ENCODE measurements around the gene VPS33B.
"Not testable (repeated sequence)": the region's sequence is repeated elsewhere in the genome, so short reads cannot be mapped to it uniquely, and the experiment has no call there.

VPS33B gene

DNA sequence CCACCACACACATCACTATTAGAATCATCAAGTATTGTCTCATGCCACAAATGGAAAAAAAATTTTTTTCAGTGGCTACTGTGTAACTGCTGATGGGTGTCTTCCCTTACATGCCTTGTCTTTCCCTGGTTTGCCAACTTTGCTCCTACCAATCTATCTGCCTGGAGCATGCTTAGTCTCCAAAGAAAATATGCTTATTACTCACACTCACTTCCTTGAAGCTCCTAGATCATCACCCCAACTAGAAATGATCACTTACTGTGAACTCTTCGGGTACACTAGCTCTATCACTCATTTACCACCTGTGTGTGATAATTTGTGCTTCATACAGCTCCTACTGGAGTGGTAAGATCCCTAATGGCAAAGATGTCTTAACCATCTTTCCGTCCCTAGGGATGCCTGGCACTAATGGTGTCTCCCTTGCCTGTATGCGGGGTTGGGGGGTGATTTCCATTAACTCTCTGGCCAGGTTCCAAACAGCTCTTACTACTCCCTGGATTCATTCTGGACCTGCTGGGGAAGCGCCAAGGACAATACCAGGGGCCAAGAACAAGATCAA, 799 bp downstream of the VPS33B start:
- TF ChIP-seq, protein P1, sequence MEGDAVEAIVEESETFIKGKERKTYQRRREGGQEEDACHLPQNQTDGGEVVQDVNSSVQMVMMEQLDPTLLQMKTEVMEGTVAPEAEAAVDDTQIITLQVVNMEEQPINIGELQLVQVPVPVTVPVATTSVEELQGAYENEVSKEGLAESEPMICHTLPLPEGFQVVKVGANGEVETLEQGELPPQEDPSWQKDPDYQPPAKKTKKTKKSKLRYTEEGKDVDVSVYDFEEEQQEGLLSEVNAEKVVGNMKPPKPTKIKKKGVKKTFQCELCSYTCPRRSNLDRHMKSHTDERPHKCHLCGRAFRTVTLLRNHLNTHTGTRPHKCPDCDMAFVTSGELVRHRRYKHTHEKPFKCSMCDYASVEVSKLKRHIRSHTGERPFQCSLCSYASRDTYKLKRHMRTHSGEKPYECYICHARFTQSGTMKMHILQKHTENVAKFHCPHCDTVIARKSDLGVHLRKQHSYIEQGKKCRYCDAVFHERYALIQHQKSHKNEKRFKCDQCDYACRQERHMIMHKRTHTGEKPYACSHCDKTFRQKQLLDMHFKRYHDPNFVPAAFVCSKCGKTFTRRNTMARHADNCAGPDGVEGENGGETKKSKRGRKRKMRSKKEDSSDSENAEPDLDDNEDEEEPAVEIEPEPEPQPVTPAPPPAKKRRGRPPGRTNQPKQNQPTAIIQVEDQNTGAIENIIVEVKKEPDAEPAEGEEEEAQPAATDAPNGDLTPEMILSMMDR (IDR thresholded peaks at IDR 0.05; ENCODE audit: control insufficient read depth, insufficient read depth, low read depth, low read length, missing control alignments) = no peak
- no peak for DNase-seq (ENCODE audit: low read depth)
- H3K4me3 ChIP-seq (ENCODE audit: control insufficient read depth, low read depth, low read length) = peak overlapping the region; percentile 93

GRCh38 chr15:91018158-91018557, 4.2 kb downstream of the VPS33B start:
- H3K4me3 ChIP-seq (ENCODE audit: control insufficient read depth, low read depth, low read length) = no peak overlapping the region
- TF ChIP-seq, protein P1 (IDR thresholded peaks at IDR 0.05; ENCODE audit: control insufficient read depth, insufficient read depth, low read depth, low read length, missing control alignments) = no peak
- no peak for DNase-seq (ENCODE audit: low read depth)

GRCh38 chr15:91017716-91018115, 4.7 kb downstream of the VPS33B start:
- TF ChIP-seq, protein P1 (IDR thresholded peaks at IDR 0.05; ENCODE audit: control insufficient read depth, insufficient read depth, low read depth, low read length, missing control alignments) = no peak
- no peak for DNase-seq (ENCODE audit: low read depth)
- H3K4me3 ChIP-seq (ENCODE audit: control insufficient read depth, low read depth, low read length) = no peak overlapping the region

DNA sequence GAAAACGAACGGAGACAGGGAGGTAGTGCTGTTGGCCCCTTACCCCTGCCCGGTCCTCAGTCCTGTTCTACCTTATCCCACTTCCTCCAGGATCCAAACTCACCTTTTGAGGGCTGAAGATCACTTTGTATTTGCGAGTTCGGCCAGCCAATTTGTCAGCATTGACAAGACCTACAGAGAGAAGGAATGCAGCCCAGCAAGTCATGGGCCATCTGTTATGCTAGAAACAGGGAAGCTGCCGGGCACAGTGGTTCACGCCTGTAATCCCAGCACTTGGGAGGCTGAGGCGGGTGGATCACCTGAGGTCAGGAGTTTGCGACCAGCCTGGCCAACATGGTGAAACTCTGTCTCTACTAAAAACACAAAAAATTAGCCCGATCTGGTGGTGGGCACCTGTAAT, 8.7 kb downstream of the VPS33B start:
- not testable (repeated sequence) for DNase-seq (ENCODE audit: low read depth); H3K4me3 ChIP-seq (ENCODE audit: control insufficient read depth, low read depth, low read length)

GRCh38 chr15:91007266-91007665, 15.1 kb downstream of the VPS33B start:
- H3K4me3 ChIP-seq (ENCODE audit: control insufficient read depth, low read depth, low read length) = no peak overlapping the region
- DNase-seq (ENCODE audit: low read depth) = no peak
- TF ChIP-seq, protein P1 (IDR thresholded peaks at IDR 0.05; ENCODE audit: control insufficient read depth, insufficient read depth, low read depth, low read length, missing control alignments) = no peak

DNA sequence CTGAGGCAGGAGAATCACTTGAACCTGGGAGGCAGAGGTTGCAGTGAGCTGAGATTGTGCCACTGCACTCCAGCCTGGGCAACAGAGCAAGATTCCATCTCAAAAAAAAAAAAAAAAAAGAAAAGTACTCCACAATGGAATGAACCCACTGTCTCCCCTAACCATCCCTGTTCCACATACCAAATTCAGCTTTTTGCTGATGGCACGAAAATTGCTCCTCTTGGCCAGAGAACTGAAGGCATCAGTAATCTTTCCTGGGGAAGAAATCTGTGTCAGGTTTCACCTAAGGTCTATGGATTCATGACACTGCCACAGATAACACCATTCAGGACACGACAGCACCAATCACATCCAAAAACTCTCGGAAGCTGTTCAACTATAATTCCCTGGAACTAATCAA, 21.2 kb downstream of the VPS33B start:
- H3K4me3 ChIP-seq (ENCODE audit: control insufficient read depth, low read depth, low read length) = no peak overlapping the region
- TF ChIP-seq, protein P1 (IDR thresholded peaks at IDR 0.05; ENCODE audit: control insufficient read depth, insufficient read depth, low read depth, low read length, missing control alignments) = no peak
- DNase-seq (ENCODE audit: low read depth) = no peak

- no peak overlapping the region for H3K4me3 ChIP-seq (ENCODE audit: control insufficient read depth, low read depth, low read length)
- no peak for DNase-seq (ENCODE audit: low read depth)
- TF ChIP-seq, protein P1 (IDR thresholded peaks at IDR 0.05; ENCODE audit: control insufficient read depth, insufficient read depth, low read depth, low read length, missing control alignments) = no peak
These were observed 23.7 kb downstream of the VPS33B start for GRCh38 chr15:90998737-90999136.

All from AG09309 (cell line).